A673 (cell line): ENCODE results near the gene PSMC4.

Experiments
- EZH2 ChIP-seq: fragments of 200-600 bp; sonication (generic); IDR thresholded peaks from 2 replicates; pipeline ENCODE4 v1.6.1; 2017; ENCODE audit warnings: borderline replicate concordance, low read depth, mild to moderate bottlenecking, mixed read lengths, antibody characterized with exemption, low read length; ENCODE audit not compliant: poor library complexity, severe bottlenecking
- TF ChIP-seq, protein P1 (sequence below): fragments of 300-800, 200-600 bp; sonication (generic); conservative IDR thresholded peaks from 2 replicates; pipeline ENCODE4 v1.5.1; 2017; ENCODE audit warnings: low read depth, mild to moderate bottlenecking, antibody characterized with exemption, low read length, moderate library complexity, mixed read lengths

DNA sequence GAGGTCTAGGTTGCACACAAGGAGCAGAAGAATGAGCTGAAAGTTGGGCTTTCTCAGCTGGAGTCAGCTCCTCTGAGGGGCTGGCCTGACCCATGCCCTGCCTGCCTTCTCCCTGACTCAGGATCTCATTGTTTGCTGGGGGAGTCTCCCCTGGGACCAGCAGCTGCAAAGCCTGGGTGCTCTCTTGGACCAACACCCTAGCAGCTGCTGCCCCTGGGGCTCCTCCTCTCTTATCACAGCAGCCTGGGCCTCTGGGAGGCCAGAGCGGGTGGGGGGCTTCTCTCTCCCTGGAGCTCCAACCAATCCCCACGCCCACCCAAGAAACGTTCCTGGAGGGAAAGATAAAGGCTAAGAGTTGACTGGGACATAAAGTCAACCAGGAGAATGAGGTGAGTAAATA is 34.9 kb upstream of the PSMC4 start:
- TF ChIP-seq, protein P1, sequence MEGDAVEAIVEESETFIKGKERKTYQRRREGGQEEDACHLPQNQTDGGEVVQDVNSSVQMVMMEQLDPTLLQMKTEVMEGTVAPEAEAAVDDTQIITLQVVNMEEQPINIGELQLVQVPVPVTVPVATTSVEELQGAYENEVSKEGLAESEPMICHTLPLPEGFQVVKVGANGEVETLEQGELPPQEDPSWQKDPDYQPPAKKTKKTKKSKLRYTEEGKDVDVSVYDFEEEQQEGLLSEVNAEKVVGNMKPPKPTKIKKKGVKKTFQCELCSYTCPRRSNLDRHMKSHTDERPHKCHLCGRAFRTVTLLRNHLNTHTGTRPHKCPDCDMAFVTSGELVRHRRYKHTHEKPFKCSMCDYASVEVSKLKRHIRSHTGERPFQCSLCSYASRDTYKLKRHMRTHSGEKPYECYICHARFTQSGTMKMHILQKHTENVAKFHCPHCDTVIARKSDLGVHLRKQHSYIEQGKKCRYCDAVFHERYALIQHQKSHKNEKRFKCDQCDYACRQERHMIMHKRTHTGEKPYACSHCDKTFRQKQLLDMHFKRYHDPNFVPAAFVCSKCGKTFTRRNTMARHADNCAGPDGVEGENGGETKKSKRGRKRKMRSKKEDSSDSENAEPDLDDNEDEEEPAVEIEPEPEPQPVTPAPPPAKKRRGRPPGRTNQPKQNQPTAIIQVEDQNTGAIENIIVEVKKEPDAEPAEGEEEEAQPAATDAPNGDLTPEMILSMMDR: no peak
- TF ChIP-seq EZH2: no peak
